Umbilical cord (tissue), 2 donors: ENCODE results near the gene DES. TPM values are rescaled to one million over a fixed set of nuclear protein-coding genes. Genes with fewer than 3 reads are reported as not detected.
A peak's percentile ranks its signal among the peaks of the same experiment; 100 is the strongest.

ENCODE experiments used
- DNase-seq: peaks from one replicate; pipeline ENCODE4 v3.0.0-alpha.2; 2015; ENCODE audit warnings: low spot score
- total RNA-seq: library from RNA; depleted of rRNA; stranded (reverse); fragments of >200 nt; gene quantifications from one replicate; pipeline ENCODE4 v1.2.3, GENCODE V29; 2014; ENCODE audit warnings: low replicate concordance; ENCODE audit not compliant: insufficient read depth

DES gene
- total RNA-seq, 1 donor from 2014 or later: 2,247 TPM

DNA sequence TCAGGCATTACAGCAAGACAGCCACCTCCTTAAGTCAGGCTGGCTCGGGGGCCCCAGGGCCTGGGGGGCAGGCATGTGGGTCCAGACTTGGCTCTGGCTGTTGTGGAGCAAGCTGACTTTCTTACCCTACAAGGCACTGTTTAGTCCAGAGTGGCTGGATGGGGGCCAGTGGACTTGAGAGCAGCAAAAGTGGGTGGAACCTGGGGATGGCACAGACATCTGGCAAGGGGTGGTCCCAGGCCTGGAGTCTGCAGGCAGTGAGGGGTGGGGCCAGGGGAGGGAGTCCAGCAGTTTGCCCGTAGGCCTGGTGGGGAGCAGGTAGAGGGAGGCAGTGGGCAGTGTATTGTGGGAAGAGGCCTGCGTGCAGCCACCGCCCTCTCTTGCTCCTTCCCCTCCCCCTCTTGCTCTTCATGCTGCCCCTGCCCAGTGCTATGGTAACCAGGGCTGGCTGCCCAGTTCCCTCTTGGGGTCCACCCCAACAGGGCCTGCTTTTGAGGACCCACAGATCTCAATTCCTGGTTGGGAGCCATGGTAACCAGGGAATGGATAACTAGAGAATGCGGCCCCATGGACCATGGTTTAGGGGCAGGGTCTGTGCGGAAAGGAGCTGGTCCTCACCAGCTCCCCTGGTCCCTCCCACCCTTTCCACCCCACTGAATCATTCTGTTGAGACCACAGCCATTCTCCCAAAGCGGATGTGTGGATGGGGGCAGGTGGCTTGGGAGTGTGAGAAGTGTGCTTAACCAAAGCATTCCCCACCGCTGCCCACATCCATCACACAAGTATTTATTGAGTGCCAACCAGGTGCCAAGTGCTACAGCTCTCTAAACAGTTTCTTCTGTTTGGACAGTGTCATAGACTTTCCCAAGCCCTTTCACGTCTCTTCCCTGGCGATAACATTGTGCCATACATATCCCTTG is 35.8 kb downstream of the DES start:
- DNase-seq: peak; percentile 98

DNA sequence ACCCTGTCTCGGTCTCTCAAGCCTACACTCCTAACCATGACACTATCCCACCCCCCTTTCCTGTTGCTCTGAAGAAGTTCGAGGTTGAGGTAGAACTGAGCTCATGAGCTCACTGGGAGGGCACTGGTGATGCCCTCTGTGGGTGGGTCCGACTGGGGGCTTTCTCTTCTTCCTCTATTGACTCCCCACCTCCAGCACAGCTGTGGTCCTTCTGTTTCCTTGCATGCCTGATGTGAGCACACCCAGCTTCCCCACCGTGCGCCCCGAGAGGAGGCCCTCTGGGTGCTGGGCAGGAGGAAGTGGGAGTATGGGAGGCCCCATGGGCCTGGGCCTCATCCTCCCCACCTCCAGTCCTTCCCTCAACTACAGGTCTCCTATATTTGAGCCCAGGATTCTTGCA is 37.4 kb downstream of the DES start:
- no peak for DNase-seq

DNA sequence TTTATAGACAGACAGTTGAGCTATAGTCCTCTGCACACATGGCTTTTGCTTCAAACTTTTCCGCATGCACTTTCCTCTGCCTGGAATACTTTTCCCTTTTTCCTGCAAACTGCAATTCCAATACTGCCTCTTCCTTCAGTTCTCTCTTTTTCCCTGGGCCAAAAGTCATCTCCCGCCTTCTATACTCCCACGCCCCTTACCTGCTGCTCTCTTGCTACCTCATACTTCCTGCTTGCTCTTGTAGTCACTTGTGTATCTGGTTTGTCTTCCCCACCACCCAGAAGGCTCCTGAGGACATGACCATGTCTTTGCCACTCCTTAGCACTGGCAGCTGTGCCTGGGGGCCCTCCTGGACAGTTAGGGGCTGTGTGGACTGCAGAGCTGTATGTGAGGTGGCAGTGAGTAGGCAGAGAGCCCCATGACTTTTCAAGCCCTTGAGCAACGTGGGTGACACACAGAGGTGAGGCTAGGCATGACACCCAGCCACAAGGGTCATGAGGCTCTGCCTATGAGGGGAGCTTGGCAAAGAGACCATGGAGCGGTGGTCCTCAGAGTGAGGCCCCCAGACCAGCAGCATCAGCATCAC is 39.7 kb downstream of the DES start:
- DNase-seq: no peak

DNA sequence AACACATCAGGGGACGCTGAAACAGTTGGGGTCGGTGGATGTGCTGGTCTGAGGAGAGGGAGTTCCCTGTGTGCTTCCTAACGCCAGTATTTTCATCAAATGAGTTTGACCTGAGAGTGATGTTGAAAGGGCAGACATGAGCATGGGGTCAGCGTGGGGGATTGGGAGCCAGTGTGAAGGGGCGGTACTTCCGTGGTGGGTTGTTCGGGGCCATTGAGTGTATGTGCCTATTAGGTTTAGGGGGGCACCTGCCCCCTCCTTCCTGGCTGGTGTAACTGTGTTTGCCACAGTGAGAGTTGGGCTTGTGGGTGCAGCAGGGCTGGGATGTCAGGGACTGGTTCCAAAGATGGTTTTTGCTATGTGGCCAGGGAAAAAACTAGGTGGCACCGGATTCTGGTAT is 40.8 kb downstream of the DES start:
- DNase-seq: no peak

DNA sequence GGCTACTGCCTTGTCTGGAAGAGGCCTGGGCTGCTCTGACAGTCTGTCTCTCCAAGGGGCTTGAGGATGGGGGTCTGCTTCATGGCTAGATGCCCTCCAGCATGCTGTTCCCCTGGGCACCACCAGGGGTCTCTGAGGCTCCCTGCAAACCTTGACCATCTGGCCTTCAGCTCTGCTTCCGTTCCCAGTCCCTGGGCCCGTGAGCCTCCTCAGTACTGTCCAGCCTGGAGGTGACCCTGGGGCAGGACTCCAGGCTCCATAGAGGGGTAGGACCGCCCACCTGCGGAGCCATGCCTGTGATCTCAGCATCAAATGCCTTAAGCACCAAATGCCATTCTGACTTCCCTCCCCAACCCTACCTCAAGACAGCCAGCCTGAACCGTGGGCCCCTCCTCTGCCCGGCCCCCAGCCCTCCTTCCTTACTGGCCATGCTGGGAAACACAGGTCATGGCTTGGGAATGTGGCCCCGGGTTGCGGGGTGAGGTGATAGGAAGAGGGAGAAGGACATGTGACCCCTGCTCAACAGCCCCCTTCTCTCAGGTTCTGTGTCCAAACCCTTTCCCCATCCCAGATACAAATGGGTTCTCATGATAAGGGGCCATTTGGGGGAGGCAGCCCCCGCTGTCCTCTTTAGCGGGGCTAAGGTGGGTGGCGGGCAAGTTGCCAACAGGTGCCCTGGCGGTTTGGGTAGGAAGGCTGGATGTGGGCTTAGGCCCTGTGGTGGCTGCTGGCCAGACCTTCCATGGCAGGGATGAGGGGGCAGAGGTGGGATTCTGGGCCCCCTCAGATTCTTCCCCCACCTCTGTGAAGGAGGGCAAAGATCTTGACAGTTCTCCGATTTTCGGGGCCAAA is 41.5 kb downstream of the DES start:
- no peak for DNase-seq

- peak; percentile 97 for DNase-seq
These were observed 42.3 kb downstream of the DES start for GRCh38 chr2:219460424-219460926.

- no peak for DNase-seq
These were observed 42.9 kb downstream of the DES start for GRCh38 chr2:219461047-219461514.

- no peak for DNase-seq
These were observed 43.5 kb downstream of the DES start for GRCh38 chr2:219461669-219462068.

- no peak for DNase-seq
These were observed 44.2 kb downstream of the DES start for GRCh38 chr2:219462349-219462748.

DNA sequence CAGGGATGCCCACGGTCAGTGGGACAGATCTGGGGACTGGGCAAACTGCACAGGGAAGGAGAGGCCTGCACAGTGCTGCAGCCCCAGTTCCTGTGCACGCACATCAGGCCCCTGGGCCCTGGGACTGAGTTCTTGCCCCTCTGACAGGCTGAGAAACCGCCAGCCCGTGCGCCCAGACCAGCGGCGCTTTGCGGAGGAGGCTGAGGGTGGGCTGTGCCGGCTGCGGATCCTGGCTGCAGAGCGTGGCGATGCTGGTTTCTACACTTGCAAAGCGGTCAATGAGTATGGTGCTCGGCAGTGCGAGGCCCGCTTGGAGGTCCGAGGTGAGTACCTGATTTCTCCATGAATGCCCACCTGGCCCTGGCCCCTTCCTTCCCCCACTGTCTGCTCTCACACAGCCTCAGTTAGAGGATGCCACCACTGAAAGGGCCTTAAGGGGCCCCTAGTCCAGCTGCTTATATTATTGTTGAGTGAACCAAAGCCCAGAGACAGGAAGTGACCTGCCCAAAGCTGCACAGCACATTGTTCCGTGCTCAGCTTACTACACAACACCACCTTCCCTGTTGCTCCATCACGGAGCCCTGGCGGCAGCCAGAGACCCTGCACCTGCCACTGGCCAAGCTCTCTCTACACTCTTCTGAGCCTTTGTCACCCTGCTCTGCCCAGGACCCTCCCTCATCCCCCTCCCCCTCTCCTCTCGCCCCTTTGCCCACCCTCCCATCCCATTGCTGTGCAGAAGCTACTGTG is 46.3 kb downstream of the DES start:
- DNase-seq: no peak

- no peak for DNase-seq
These were observed 47.7 kb downstream of the DES start for GRCh38 chr2:219465659-219466561.

- no peak for DNase-seq
These were observed 48.9 kb downstream of the DES start for GRCh38 chr2:219466816-219467735.

- no peak for DNase-seq
These were observed 49.5 kb downstream of the DES start for GRCh38 chr2:219467736-219468075.

- no peak for DNase-seq
These were observed 50.4 kb downstream of the DES start for GRCh38 chr2:219468410-219469185.

- DNase-seq: no peak
These were observed 51.1 kb downstream of the DES start for GRCh38 chr2:219469186-219469724.

GRCh38 chr2:219470429-219470828 is 52.3 kb downstream of the DES start:
- no peak for DNase-seq

GRCh38 chr2:219471476-219472371 is 53.5 kb downstream of the DES start:
- no peak for DNase-seq
